ENCODE results near the gene CLPTM1.
"Not testable (repeated sequence)": the region's sequence is repeated elsewhere in the genome, so short reads cannot be mapped to it uniquely, and the experiment has no call there.

CLPTM1 gene

GRCh38 chr19:44999131-44999925, 44.1 kb downstream of the CLPTM1 start:
- not testable (repeated sequence) for H3K4me1 Mint-ChIP-seq; H3K4me3 Mint-ChIP-seq; H3K9me3 Mint-ChIP-seq; ATAC-seq (ENCODE audit: low read depth); H3K36me3 Mint-ChIP-seq; DNase-seq (ENCODE audit: low spot score in 2 of 2); H3K27me3 Mint-ChIP-seq
- H3K27ac Mint-ChIP-seq = peak overlapping the region; percentile 97

- H3K4me3 Mint-ChIP-seq = peak overlapping the region; percentile 68
Observed at GRCh38 chr19:45000665-45001064, 45.5 kb downstream of the CLPTM1 start.

DNA sequence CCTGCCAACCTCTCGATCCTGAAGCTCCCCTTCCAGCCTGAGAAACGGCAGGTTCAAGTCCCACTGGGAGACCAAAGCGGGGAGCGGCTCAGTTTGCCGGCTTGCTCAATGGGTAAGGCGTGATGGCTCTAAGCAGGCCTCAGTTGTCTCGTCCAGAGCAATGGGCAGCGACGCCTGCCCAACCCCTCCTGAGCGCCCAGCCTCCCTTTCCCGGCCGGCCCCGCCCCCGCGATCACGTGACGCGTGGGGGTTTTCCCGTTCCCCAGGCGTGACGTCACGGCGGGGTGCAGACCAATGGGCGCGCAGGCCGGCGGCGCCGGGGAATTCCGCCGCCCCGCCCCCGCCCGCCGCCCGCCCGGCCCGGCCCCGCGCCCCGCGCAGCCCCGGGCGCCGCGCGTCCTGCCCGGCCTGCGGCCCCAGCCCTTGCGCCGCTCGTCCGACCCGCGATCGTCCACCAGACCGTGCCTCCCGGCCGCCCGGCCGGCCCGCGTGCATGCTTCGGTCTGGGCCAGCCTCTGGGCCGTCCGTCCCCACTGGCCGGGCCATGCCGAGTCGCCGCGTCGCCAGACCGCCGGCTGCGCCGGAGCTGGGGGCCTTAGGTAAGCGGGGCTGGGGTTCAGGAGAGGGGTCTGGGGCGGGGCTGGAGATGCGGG, 46.0 kb downstream of the CLPTM1 start, which contains the start of gene RELB:
Gene RELB (plus strand): TSS at position 378 of the 653 bp plus-strand sequence. CDS start 116 bp downstream, at position 494.
- Mint-ChIP-seq H3K9me3 (peaks cover 3% of the 10 kb centered on the region), H3K4me1 (peaks cover 2% of the 10 kb centered on the region), H3K27me3 (no peaks in the 10 kb centered on the region), H3K4me3 (peak within 1 kb of the TSS; percentile 89), H3K36me3 (peaks cover 8% of the 10 kb centered on the region), H3K27ac (peak within 1 kb of the TSS; percentile 97)
- DNase-seq (ENCODE audit: low spot score in 2 of 2) (peak; percentile 99), ATAC-seq (ENCODE audit: low read depth) (peak; percentile 67)

More at GRCh38 chr19:45000665-45001064, 45.5 kb downstream of the CLPTM1 start:
- DNase-seq (ENCODE audit: low spot score in 2 of 2); H3K36me3 Mint-ChIP-seq; ATAC-seq (ENCODE audit: low read depth); H3K9me3 Mint-ChIP-seq; H3K27me3 Mint-ChIP-seq; H3K4me1 Mint-ChIP-seq: not testable (repeated sequence)
- H3K27ac Mint-ChIP-seq = peak overlapping the region; percentile 97

DNA sequence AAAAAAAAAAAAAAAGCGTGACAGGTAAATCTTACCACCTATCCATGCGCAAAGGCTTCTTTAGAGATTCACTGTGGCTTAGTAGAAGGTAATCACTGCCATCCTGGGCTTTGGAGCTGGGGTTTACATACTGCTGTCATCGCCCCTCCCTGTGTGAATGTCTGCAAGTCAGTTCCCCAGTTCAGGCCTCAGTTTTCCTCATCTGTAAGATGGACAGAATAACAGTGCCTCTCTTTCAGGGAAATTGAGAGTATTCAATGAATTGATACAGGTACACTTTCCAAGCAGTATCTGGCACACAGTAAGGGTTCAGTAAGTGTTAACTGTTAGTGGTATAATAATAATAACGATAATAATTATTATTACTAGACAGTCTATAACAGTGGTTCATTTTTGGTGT, 48.3 kb downstream of the CLPTM1 start:
- H3K4me3 Mint-ChIP-seq = no peak overlapping the region
- peaks cover 11% of the 10 kb centered on the region for H3K36me3 Mint-ChIP-seq
- H3K27me3 Mint-ChIP-seq = no peaks in the 10 kb centered on the region
- no peaks in the 10 kb centered on the region for H3K9me3 Mint-ChIP-seq
- ATAC-seq (ENCODE audit: low read depth) = no peak
- DNase-seq (ENCODE audit: low spot score in 2 of 2) = no peak
- peaks cover 6% of the 10 kb centered on the region for H3K4me1 Mint-ChIP-seq
- no peak overlapping the region for H3K27ac Mint-ChIP-seq

- DNase-seq (ENCODE audit: low spot score in 2 of 2) (no peak), ATAC-seq (ENCODE audit: low read depth) (no peak)
- Mint-ChIP-seq H3K27me3 (no peaks in the 10 kb centered on the region), H3K9me3 (no peaks in the 10 kb centered on the region), H3K27ac (no peak overlapping the region), H3K4me3 (no peak overlapping the region), H3K4me1 (peaks cover 15% of the 10 kb centered on the region), H3K36me3 (peaks cover 17% of the 10 kb centered on the region)
Observed at GRCh38 chr19:45005787-45006186, 50.6 kb downstream of the CLPTM1 start.

DNA sequence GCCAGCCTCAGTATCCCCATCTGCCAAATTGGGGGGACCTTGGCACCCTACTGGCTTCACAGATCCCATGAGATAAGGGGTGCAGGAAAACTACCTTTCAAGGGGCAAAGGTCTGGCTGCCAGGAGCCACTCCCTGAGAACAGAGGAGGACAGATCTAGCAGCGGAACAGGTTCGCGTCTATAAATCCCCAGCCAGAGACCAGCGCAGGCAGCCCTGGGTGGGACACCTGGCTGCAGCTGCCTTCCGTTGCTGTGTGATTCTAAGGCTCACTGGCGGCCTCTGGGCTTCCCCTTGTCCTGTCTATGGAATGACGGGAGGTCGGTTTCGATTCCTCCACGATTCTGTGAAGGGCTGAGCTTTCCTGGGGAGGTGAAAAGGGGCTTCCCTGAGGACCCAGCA, 53.4 kb downstream of the CLPTM1 start:
- no peaks in the 10 kb centered on the region for H3K27me3 Mint-ChIP-seq
- H3K36me3 Mint-ChIP-seq = peaks cover 20% of the 10 kb centered on the region
- no peaks in the 10 kb centered on the region for H3K9me3 Mint-ChIP-seq
- DNase-seq (ENCODE audit: low spot score in 2 of 2) = no peak
- peaks cover 12% of the 10 kb centered on the region for H3K4me1 Mint-ChIP-seq
- H3K4me3 Mint-ChIP-seq = no peak overlapping the region
- H3K27ac Mint-ChIP-seq = peak overlapping the region; percentile 35
- peak; percentile 3 for ATAC-seq (ENCODE audit: low read depth)

DNA sequence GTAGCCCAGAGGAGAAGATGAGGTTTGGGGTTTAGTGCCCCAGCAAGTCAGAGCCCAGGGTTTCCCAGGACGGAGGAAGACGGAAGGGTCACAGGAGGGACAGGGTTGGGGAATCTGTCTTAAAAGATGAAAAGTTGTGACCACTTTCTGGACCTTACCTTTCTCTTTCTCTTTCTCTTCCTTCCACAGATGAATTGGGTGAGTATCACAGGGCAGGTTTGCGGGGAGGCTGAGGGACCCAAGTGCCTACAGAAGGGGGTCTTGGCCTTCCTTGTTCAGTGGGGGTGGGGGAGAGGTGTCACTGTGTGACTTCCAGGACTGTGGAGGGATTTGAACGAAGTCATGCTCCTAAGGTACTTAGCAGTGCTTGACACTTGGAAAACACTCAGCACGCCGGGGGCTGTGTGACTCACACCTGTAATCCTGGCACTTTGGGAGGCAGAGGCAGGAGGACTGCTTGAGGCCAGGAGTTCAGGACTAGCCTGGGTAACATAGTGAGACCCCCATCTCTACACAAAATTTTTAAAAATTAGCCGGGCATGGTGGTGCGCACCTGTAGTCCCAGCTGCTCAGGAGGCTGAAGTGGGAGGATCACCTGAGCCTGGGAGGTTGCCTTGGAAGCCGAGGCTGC, 54.6 kb downstream of the CLPTM1 start:
- Mint-ChIP-seq H3K9me3 (no peaks in the 10 kb centered on the region), H3K27ac (peak overlapping the region; percentile 83), H3K4me3 (no peak overlapping the region), H3K27me3 (no peaks in the 10 kb centered on the region), H3K36me3 (peaks cover 23% of the 10 kb centered on the region), H3K4me1 (peaks cover 12% of the 10 kb centered on the region)
- ATAC-seq (ENCODE audit: low read depth) (no peak), DNase-seq (ENCODE audit: low spot score in 2 of 2) (no peak)

DNA sequence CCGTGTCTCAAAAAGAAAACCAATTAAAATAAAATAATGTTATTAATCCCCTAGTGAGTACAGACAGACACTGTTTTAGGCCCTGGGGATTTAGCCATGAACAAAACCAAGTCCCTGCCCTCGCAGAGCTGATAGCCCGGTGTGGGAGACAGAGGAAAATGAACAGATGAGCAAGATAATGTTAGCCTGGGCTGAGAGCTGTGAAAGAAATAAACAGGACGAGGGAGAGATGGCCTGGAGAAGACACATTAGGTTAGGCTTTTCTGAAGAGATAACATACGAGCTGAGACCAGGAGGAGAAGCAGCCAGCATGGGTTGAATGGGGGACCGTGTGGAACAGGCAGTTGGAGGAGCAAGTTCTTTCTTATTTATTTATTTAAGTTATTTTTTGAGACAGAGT, 55.1 kb downstream of the CLPTM1 start:
- Mint-ChIP-seq H3K36me3 (peaks cover 23% of the 10 kb centered on the region), H3K4me1 (peaks cover 12% of the 10 kb centered on the region), H3K27me3 (no peaks in the 10 kb centered on the region), H3K4me3 (no peak overlapping the region), H3K9me3 (no peaks in the 10 kb centered on the region), H3K27ac (peak overlapping the region; percentile 83)
- DNase-seq (ENCODE audit: low spot score in 2 of 2) (no peak), ATAC-seq (ENCODE audit: low read depth) (no peak)

GRCh38 chr19:45011959-45012358, 56.8 kb downstream of the CLPTM1 start:
- no peaks in the 10 kb centered on the region for H3K27me3 Mint-ChIP-seq
- no peak overlapping the region for H3K4me3 Mint-ChIP-seq
- peaks cover 19% of the 10 kb centered on the region for H3K4me1 Mint-ChIP-seq
- ATAC-seq (ENCODE audit: low read depth) (no peak), DNase-seq (ENCODE audit: low spot score in 2 of 2) (no peak)
- peaks cover 17% of the 10 kb centered on the region for H3K36me3 Mint-ChIP-seq
- no peaks in the 10 kb centered on the region for H3K9me3 Mint-ChIP-seq
- H3K27ac Mint-ChIP-seq = no peak overlapping the region

- H3K27me3 Mint-ChIP-seq = no peaks in the 10 kb centered on the region
- H3K27ac Mint-ChIP-seq = peak overlapping the region; percentile 98
- H3K4me1 Mint-ChIP-seq = peaks cover 8% of the 10 kb centered on the region
- peak overlapping the region; percentile 73 for H3K4me3 Mint-ChIP-seq
- ATAC-seq (ENCODE audit: low read depth) = peak; percentile 87
- peaks cover 18% of the 10 kb centered on the region for H3K36me3 Mint-ChIP-seq
- H3K9me3 Mint-ChIP-seq = no peaks in the 10 kb centered on the region
- DNase-seq (ENCODE audit: low spot score in 2 of 2) = peak; percentile 68 to 84
Observed at GRCh38 chr19:45016388-45017314, 61.5 kb downstream of the CLPTM1 start.

- peaks cover 11% of the 10 kb centered on the region for H3K36me3 Mint-ChIP-seq
- peak overlapping the region; percentile 3 for H3K4me3 Mint-ChIP-seq
- peak overlapping the region; percentile 64 for H3K27ac Mint-ChIP-seq
- no peaks in the 10 kb centered on the region for H3K9me3 Mint-ChIP-seq
- DNase-seq (ENCODE audit: low spot score in 2 of 2) (no peak), ATAC-seq (ENCODE audit: low read depth) (no peak)
- no peaks in the 10 kb centered on the region for H3K27me3 Mint-ChIP-seq
- H3K4me1 Mint-ChIP-seq = peaks cover 8% of the 10 kb centered on the region
Observed at GRCh38 chr19:45019187-45019586, 64.0 kb downstream of the CLPTM1 start.

- Mint-ChIP-seq H3K9me3 (no peaks in the 10 kb centered on the region), H3K4me1 (peaks cover 8% of the 10 kb centered on the region), H3K27ac (no peak overlapping the region), H3K36me3 (peaks cover 11% of the 10 kb centered on the region), H3K27me3 (no peaks in the 10 kb centered on the region), H3K4me3 (no peak overlapping the region)
- ATAC-seq (ENCODE audit: low read depth) (no peak), DNase-seq (ENCODE audit: low spot score in 2 of 2) (no peak)
Observed at GRCh38 chr19:45020071-45020470, 64.9 kb downstream of the CLPTM1 start.

- no peak for DNase-seq (ENCODE audit: low spot score in 2 of 2)
- Mint-ChIP-seq H3K9me3 (no peaks in the 10 kb centered on the region), H3K27me3 (no peaks in the 10 kb centered on the region), H3K4me3 (no peak overlapping the region), H3K36me3 (peaks cover 17% of the 10 kb centered on the region), H3K27ac (peak overlapping the region; percentile 63), H3K4me1 (no peaks in the 10 kb centered on the region)
- ATAC-seq (ENCODE audit: low read depth) = peak; percentile 22
Observed at GRCh38 chr19:45021971-45022370, 66.8 kb downstream of the CLPTM1 start.

Data from memory B cell (primary cell).